NCI-H2196 (cell line): ENCODE data around the gene ZC3H8.

Source experiments
- DNase-seq: peaks from one replicate; lab custom pipeline; 2025; ENCODE audit not compliant: unreplicated experiment; lab: John Stamatoyannopoulos, UW

Gene ZC3H8

GRCh38 chr2:112166806-112167499, 87.9 kb downstream of the ZC3H8 start:
- DNase-seq, result no peak

GRCh38 chr2:112165296-112165695, 89.5 kb downstream of the ZC3H8 start:
- no peak for DNase-seq

GRCh38 chr2:112164876-112165275, 90.0 kb downstream of the ZC3H8 start:
- no peak for DNase-seq

- no peak for DNase-seq
Observed at GRCh38 chr2:112163541-112163981, 91.3 kb downstream of the ZC3H8 start.

GRCh38 chr2:112162956-112163355, 91.9 kb downstream of the ZC3H8 start:
- no peak for DNase-seq

GRCh38 chr2:112162341-112162740, 92.5 kb downstream of the ZC3H8 start:
- DNase-seq, result no peak
